Measurements from ENCODE around the gene CROCC2. TPM values are rescaled to one million over a fixed set of nuclear protein-coding genes. Genes with fewer than 3 reads are reported as not detected.
"Not testable (repeated sequence)": the region's sequence is repeated elsewhere in the genome, so short reads cannot be mapped to it uniquely, and the experiment has no call there.

CROCC2 gene
- total RNA-seq, 2 experiments from 2014 or later, result not detected

DNA sequence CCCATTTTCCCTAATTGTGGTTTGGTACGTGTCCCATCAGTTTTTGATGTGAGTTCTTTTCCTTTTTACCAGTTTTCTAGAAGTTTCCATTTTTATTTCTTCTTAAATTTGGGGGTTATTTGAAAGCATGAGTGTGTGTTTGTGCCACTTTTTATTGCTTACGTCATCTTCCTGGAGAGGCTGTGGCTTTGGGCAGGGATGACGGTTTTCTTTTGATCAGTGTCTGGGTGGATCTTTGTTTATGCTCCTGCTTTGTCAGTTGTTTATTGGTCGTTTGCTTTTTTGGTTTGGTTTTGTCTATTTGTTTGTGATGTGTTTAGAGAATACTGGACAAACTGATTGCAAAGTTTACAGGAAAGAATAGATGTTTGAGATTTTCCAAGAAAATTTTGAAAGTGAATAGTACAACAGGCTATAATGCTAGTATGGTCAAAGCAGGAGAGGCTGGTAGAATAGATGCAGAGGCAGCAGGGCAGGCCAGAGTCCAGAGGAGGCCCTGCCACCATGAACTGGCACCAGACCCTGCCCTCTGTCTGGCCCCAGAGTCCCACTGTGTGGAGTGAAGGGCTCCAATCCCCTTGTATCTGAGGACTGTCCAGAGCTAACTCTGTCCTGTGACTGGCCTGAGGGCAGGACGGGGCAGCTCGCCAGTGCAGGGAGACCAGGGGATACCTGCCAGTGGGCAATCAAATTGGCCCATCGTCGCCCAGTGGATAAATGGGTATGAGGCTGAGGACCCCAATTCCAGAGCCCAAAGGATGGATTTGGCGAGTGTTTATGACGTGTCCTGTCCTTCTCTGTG, 68.8 kb downstream of the CROCC2 start:
- H3K4me3 Mint-ChIP-seq, result no peak overlapping the region
- peak; percentile 44 for ATAC-seq
- CTCF ChIA-PET, result no interaction called here

DNA sequence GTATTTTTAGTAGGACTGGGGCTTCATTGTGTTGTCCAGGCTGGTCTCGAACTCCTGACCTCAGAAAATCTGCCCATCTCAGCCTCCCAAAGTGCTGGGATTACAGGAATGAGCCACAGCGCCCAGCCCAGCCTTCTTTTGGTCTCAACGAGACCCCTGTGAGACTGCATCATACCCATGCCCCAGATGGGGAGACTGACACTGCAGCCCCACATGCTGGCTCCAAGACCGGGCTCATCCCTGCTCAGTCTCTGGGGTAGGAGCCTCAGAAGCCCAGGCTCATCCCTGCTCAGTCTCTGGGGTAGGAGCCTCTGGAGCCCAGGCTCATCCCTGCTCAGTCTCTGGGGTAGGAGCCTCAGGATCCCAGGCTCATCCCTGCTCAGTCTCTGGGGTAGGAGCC, 69.8 kb downstream of the CROCC2 start:
- H3K27me3 Mint-ChIP-seq; CTCF ChIA-PET; intact Hi-C loops (cut with DNase I, micrococcal nuclease); DNase-seq; H3K9me3 Mint-ChIP-seq (ENCODE audit: low read depth); H3K27ac Mint-ChIP-seq; H3K4me1 Mint-ChIP-seq; H3K4me3 Mint-ChIP-seq; POLR2A ChIA-PET; H3K36me3 Mint-ChIP-seq (ENCODE audit: low read depth); ATAC-seq: not testable (repeated sequence)

More for the DNA sequence above, 68.8 kb downstream of the CROCC2 start:
- intact Hi-C loops (cut with DNase I, micrococcal nuclease), result no loop called here
- H3K27ac Mint-ChIP-seq, result peak overlapping the region; percentile 3
- peaks cover 5% of the 10 kb centered on the region for H3K4me1 Mint-ChIP-seq
- H3K27me3 Mint-ChIP-seq, result peaks cover 7% of the 10 kb centered on the region
- no peaks in the 10 kb centered on the region for H3K36me3 Mint-ChIP-seq (ENCODE audit: low read depth)
- DNase-seq, result peak; percentile 25
- POLR2A ChIA-PET, result interaction anchor here (0.7 kb wide), 1 partner anchor 205 kb away, joined by 4 read pairs; no protein-coding TSS in a partner anchor
- H3K9me3 Mint-ChIP-seq (ENCODE audit: low read depth), result no peaks in the 10 kb centered on the region

DNA sequence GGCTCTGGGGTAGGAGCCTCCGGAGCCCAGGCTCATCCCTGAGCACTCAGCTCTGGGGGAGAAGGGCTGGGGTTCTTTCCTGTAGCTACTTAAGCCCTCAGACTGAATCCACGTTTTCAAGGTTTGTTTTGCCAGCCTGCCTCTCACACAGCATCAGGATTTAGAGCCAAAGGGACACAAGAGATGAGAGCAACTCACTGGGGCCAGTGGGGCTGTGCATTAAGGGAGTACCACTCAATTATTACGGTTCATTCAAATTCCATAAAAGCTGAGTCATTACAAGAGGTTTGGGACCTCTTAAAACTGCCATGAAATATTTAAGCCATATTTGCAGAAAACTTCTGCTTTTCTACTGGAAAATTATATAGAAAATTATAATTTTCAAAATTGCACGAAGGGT, 75.1 kb downstream of the CROCC2 start:
- ChIA-PET CTCF (interaction anchor here (0.6 kb wide), 1 partner anchor 685 kb away, joined by 3 read pairs; no protein-coding TSS in a partner anchor), POLR2A (no interaction called here)
- Mint-ChIP-seq H3K4me3 (no peak overlapping the region), H3K4me1 (no peaks in the 10 kb centered on the region), H3K36me3 (ENCODE audit: low read depth) (no peaks in the 10 kb centered on the region), H3K27me3 (peaks cover 4% of the 10 kb centered on the region), H3K27ac (no peak overlapping the region), H3K9me3 (ENCODE audit: low read depth) (no peaks in the 10 kb centered on the region)
- no peak for ATAC-seq
- intact Hi-C loops (cut with DNase I, micrococcal nuclease), result no loop called here
- DNase-seq, result no peak

DNA sequence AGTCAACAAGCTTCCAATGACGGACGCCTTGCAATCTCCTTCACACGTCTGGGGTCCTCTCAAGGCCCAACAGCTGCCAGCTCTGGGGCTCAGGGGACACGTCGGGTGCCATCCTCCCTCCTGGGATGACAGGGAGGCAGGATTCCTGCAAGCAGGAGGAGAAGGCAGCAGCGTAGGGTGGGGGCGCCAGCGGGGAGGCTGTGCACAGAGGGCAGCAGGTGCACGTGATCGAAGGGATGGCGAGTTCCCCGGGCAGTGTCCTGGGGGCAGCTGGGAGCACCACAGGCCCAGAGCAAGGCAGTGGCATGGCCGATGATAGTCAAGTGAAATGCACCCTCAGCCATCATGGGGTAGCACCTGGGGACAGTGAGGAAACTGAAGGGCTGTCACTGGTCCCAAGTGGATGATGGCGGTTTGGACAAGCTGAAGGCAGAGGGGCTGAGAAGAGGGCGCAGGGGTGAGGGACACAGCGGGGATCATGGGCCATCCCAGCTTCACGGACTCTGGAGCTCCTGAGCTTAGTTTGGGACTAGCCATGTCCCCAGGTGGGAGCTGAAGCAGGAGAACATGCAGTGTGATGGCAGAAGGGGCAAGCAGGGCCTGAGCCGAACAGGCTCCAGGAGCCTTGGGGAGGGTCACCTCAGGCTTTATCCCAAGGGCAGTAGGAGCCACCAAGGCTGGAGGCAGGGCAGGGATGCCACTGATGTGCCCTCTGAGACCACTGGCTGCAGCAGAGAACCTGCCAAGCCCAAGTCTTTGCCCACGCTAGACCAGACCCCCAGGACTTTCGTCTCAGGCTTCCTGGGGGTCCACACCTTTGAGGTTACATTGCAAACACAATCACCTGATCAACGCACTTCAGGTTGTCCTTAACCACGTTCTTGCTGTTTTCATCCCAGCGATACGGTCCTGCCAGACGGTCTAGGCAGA, 76.0 kb downstream of the CROCC2 start:
- H3K9me3 Mint-ChIP-seq (ENCODE audit: low read depth), result no peaks in the 10 kb centered on the region
- no peak for ATAC-seq
- no peak overlapping the region for H3K27ac Mint-ChIP-seq
- CTCF ChIA-PET, result interaction anchor here (0.6 kb wide), 2 partner anchors 11 to 686 kb away, joined by 3 read pairs; no protein-coding TSS in a partner anchor
- intact Hi-C loops (cut with DNase I, micrococcal nuclease), result no loop called here
- no peaks in the 10 kb centered on the region for H3K4me1 Mint-ChIP-seq
- POLR2A ChIA-PET, result no interaction called here
- peaks cover 4% of the 10 kb centered on the region for H3K27me3 Mint-ChIP-seq
- H3K36me3 Mint-ChIP-seq (ENCODE audit: low read depth), result no peaks in the 10 kb centered on the region
- DNase-seq, result no peak
- no peak overlapping the region for H3K4me3 Mint-ChIP-seq

DNA sequence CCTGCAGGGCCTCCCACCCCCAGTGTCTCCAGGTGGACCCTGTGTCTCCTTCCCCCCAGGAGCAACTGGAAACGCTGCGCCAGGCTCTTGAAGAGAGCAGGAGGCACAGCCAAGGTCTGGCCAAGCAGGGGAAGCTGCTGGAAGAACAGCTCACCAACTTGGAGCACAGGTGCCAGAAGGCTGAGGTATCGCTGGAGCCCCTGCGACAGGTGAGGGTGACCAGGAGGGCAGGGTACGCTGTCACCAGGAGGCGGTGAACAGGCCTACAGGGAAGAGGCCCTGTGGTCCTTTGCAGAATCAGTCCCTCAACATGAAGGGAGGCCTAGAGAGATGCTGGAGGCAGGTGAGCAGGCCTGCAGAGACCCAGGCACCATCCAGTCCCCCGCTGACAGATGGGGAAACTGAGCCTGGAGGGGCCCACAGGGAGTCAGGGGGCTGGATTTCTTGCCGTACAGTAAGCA, 76.7 kb downstream of the CROCC2 start:
- H3K27ac Mint-ChIP-seq, result no peak overlapping the region
- ATAC-seq (no peak), DNase-seq (no peak)
- peaks cover 4% of the 10 kb centered on the region for H3K27me3 Mint-ChIP-seq
- no peak overlapping the region for H3K4me3 Mint-ChIP-seq
- no peaks in the 10 kb centered on the region for H3K9me3 Mint-ChIP-seq (ENCODE audit: low read depth)
- H3K36me3 Mint-ChIP-seq (ENCODE audit: low read depth), result no peaks in the 10 kb centered on the region
- POLR2A ChIA-PET, result no interaction called here
- CTCF ChIA-PET, result interaction anchor here (0.6 to 1.0 kb wide), 2 partner anchors 10 to 35 kb away, joined by 3 read pairs; no protein-coding TSS in a partner anchor
- no peaks in the 10 kb centered on the region for H3K4me1 Mint-ChIP-seq
- intact Hi-C loops (cut with DNase I, micrococcal nuclease), result no loop called here

DNA sequence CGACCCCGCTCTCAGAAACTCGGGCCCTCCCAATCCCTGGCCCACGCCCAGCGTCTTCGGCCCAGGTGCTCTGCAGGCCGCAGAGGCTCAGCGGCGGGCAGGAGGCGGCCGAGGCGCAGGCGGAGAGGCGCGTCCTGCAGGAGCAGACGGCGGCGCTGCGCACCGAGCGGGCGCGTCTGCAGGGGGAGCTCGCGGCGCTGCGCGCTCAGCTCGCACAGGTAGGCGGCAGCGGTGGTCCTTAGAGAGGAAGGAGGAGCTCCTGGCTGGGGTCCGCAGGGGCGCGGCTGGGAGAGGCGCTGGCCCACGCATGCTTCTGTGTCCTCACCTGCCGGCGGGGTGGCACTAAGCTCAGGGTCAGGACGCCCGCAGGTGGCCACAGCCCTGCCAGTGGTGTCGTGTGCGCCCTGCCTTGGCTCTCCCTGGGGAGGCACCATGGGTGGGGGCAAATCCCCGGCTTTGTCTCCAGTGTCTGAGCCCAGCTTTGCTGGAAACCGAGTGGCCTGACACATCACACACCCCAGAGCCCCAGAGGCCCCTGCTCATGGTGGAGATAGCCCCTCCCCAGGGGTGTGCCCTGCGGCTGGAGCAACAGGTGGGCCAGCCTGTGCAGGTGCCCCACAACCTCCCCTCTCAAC, 77.3 kb downstream of the CROCC2 start:
- POLR2A ChIA-PET, result no interaction called here
- CTCF ChIA-PET, result interaction anchor here (0.5 to 1.2 kb wide), 5 partner anchors 13 to 916 kb away, joined by 3 to 4 read pairs (median 3); no protein-coding TSS in a partner anchor
- Mint-ChIP-seq H3K9me3 (ENCODE audit: low read depth) (no peaks in the 10 kb centered on the region), H3K27me3 (peaks cover 4% of the 10 kb centered on the region), H3K27ac (no peak overlapping the region), H3K4me3 (no peak overlapping the region), H3K36me3 (ENCODE audit: low read depth) (no peaks in the 10 kb centered on the region), H3K4me1 (no peaks in the 10 kb centered on the region)
- ATAC-seq, result peak; percentile 80
- intact Hi-C loops (cut with DNase I, micrococcal nuclease), result no loop called here
- DNase-seq, result peak; percentile 63

DNA sequence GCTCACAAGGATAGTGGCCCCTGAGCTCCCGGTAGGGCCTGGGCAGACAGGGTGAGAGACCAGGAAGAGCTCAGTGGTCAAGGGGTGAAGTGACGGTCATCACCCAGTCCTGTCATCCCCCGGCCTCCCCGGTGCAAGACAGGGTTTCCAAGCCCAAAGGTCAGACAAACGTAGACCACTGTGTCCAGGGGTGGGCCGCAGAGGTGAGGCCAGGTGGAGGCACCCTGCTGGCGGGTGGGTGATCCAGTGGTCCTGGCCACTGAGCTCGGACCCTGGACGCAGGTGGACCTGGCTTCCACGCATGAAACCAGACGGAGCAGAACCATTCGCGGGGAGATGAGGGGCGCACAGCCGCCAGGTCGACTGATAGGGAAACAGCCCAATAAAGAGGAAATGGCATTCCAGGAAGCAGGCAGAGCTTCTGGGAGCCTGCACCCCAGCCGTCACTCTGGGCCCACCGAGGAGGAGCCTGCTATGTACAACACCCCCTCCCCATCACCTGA, 77.9 kb downstream of the CROCC2 start:
- H3K27ac Mint-ChIP-seq, result no peak overlapping the region
- ChIA-PET CTCF (interaction anchor here (0.5 to 1.2 kb wide), 5 partner anchors 12 to 916 kb away, joined by 3 to 4 read pairs (median 3); no protein-coding TSS in a partner anchor), POLR2A (no interaction called here)
- no peak for ATAC-seq
- H3K36me3 Mint-ChIP-seq (ENCODE audit: low read depth), result no peaks in the 10 kb centered on the region
- no peaks in the 10 kb centered on the region for H3K9me3 Mint-ChIP-seq (ENCODE audit: low read depth)
- peaks cover 4% of the 10 kb centered on the region for H3K27me3 Mint-ChIP-seq
- H3K4me1 Mint-ChIP-seq, result no peaks in the 10 kb centered on the region
- intact Hi-C loops (cut with DNase I, micrococcal nuclease), result no loop called here
- no peak overlapping the region for H3K4me3 Mint-ChIP-seq
- DNase-seq, result no peak

DNA sequence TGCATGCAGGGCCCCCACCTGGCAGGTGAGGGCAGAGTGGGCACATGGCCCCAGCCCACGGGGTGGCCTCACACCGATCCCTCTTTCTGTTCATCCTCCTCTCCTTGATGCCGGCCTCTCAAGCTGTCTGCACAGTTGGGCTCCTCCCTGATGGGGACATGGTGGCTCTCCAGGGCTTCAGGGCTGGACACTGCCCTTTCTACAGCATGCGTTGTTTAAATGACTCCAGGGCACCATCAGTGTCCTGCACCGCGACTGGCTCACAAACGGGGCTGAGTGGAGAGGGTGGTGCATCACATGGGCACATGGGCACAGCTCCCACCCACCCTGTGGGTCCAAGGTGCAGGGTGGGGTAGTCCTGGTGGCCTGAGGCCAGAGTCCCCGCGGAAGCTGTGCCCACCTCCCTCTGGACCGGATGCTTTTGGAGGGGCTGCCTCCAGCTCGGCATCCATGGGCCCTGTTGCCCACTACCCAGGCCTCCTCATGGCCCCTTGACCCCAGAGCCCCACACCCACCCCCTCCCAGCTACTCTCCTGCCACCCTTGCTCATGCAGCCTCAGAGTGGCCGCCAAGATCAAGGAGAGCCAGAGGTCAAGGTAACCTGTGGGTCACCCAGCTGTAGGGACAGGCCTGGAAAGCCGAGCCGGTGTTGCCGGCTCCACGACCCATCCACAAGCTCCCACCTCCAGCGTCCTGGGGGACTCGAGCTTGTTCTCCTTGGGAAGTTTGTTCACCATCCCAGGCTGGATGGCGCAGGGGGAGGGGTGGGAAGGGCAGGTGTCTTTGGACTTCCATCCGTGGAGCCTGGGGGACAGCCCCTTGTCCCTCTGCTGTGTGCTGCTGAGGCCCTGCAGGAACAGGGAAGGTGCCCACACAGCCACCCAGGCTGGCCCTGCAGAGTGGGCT, 80.0 kb downstream of the CROCC2 start:
- Mint-ChIP-seq H3K4me1 (no peaks in the 10 kb centered on the region), H3K27me3 (peaks cover 4% of the 10 kb centered on the region), H3K36me3 (ENCODE audit: low read depth) (no peaks in the 10 kb centered on the region), H3K9me3 (ENCODE audit: low read depth) (no peaks in the 10 kb centered on the region), H3K27ac (no peak overlapping the region), H3K4me3 (no peak overlapping the region)
- POLR2A ChIA-PET, result no interaction called here
- intact Hi-C loops (cut with DNase I, micrococcal nuclease), result no loop called here
- DNase-seq (no peak), ATAC-seq (no peak)
- CTCF ChIA-PET, result interaction anchor here (0.6 kb wide), 1 partner anchor 198 kb away, joined by 3 read pairs; no protein-coding TSS in a partner anchor

DNA sequence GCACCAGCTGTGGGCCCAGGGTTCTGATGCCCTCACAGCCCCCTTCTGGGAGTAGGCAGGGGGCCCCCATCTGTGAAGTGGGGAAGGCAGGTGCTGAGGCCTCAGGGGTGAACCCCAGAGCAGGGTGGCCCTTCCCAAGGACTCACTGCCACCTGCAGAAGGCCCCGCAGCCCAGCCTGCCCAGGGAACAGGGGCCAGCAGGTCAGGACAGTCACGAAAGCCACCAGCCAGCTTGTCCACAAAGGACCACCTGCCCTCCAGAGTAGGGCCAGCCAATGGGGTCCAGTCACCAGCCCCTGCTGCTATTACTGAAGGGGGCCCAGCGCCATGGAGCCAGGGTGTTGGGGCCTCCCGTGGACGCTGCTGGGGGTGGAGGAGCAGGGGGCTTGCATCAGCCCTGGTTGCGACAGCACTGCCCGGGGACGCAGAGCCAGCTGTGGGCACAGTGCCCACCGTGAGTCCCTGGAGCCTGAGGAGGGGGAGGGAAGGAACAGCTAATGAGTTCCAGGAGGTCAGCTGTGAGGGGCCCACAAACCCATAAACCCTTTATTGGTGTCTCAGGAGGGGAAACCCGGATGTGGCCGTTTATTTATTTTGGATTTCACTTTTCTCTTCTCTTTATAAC, 80.8 kb downstream of the CROCC2 start:
- DNase-seq, result no peak
- H3K27me3 Mint-ChIP-seq, result peaks cover 4% of the 10 kb centered on the region
- no peaks in the 10 kb centered on the region for H3K4me1 Mint-ChIP-seq
- ChIA-PET POLR2A (no interaction called here), CTCF (interaction anchor here (0.6 kb wide), 1 partner anchor 198 kb away, joined by 3 read pairs; no protein-coding TSS in a partner anchor)
- no peaks in the 10 kb centered on the region for H3K36me3 Mint-ChIP-seq (ENCODE audit: low read depth)
- no peak overlapping the region for H3K4me3 Mint-ChIP-seq
- intact Hi-C loops (cut with DNase I, micrococcal nuclease), result no loop called here
- H3K9me3 Mint-ChIP-seq (ENCODE audit: low read depth), result no peaks in the 10 kb centered on the region
- no peak overlapping the region for H3K27ac Mint-ChIP-seq
- ATAC-seq, result no peak

DNA sequence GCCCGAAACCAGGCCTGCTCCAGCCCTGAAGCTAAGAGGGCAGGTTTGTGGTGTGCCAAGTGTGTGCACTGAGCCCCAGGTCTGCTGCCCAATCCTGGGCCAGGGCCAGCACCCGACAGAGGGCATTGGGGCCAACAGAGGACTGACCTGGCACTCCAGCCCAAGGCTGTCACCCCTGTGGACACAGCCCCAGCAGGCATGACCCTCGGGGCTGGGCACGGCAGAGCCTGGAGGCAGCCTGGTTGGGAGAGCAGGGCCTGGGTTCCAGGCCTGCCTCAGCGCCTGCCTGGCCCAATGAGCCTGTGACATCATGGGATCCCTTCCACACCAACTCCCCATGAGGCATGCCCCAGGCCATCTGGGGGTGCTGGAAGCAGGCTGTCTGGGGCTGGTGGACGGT, 81.5 kb downstream of the CROCC2 start:
- intact Hi-C loops (cut with DNase I, micrococcal nuclease), result no loop called here
- Mint-ChIP-seq H3K9me3 (ENCODE audit: low read depth) (no peaks in the 10 kb centered on the region), H3K27me3 (peaks cover 4% of the 10 kb centered on the region), H3K36me3 (ENCODE audit: low read depth) (no peaks in the 10 kb centered on the region), H3K4me3 (no peak overlapping the region), H3K4me1 (no peaks in the 10 kb centered on the region), H3K27ac (no peak overlapping the region)
- ChIA-PET POLR2A (no interaction called here), CTCF (interaction anchor here (1.0 kb wide), 1 partner anchor 72 kb away, joined by 3 read pairs; no protein-coding TSS in a partner anchor)
- ATAC-seq (no peak), DNase-seq (no peak)
